HT-29 (cell line): ENCODE data around the gene ZNHIT6. TPM values are rescaled to one million over a fixed set of nuclear protein-coding genes. Genes with fewer than 3 reads are reported as not detected.

ENCODE experiments used
- total RNA-seq: library from RNA; depleted of rRNA; stranded (reverse); fragments of >200 nt; shearing (Covaris generic); gene quantifications from 2 replicates; pipeline ENCODE4 v1.2.3, GENCODE V29; 2014; rRNA removed

Gene ZNHIT6
- total RNA-seq, 1 experiment from 2014 or later, result 4.5 TPM

Other genes with a start within 250 kb of the ZNHIT6 start
- gene DDAH1, start 243.3 kb downstream of the ZNHIT6 start, total RNA-seq, result 75.6 and 82.7 TPM in 2 replicates
- gene CCN1, start 127.7 kb downstream of the ZNHIT6 start, total RNA-seq, result 2.1 and 2.4 TPM in 2 replicates